GM21786 (cell line): ENCODE measurements around the gene SYCE1L.
"Not testable (repeated sequence)": the region's sequence is repeated elsewhere in the genome, so short reads cannot be mapped to it uniquely, and the experiment has no call there.

Experiments used
- ATAC-seq: cut with Tn5 transposase; IDR thresholded peaks from one replicate; pipeline ENCODE4 v1.9.1; 2021; ENCODE audit not compliant: unreplicated experiment

Gene SYCE1L

GRCh38 chr16:77199211-77199610 is at the start of gene SYCE1L:
Gene SYCE1L (plus strand): TSS chr16:77199408. CDS start chr16:77199452, 44 bp downstream.
- ATAC-seq, result no peak

- ATAC-seq, result no peak
Observed at GRCh38 chr16:77157346-77158058, 41.7 kb upstream of the SYCE1L start.

- no peak for ATAC-seq
Observed at GRCh38 chr16:77158293-77158692, 40.9 kb upstream of the SYCE1L start.

GRCh38 chr16:77165006-77165405 is 34.2 kb upstream of the SYCE1L start:
- no peak for ATAC-seq

GRCh38 chr16:77165536-77166236 is 33.5 kb upstream of the SYCE1L start:
- ATAC-seq, result not testable (repeated sequence)

GRCh38 chr16:77166726-77167125 is 32.5 kb upstream of the SYCE1L start:
- no peak for ATAC-seq

GRCh38 chr16:77168901-77169300 is 30.3 kb upstream of the SYCE1L start:
- no peak for ATAC-seq

- no peak for ATAC-seq
Observed at GRCh38 chr16:77169650-77170236, 29.5 kb upstream of the SYCE1L start.

GRCh38 chr16:77170805-77171204 is 28.4 kb upstream of the SYCE1L start:
- ATAC-seq, result no peak

GRCh38 chr16:77171745-77172635 is 27.2 kb upstream of the SYCE1L start:
- peak; percentile 75 for ATAC-seq

GRCh38 chr16:77172951-77173350 is 26.3 kb upstream of the SYCE1L start:
- no peak for ATAC-seq

GRCh38 chr16:77183137-77183536 is 16.1 kb upstream of the SYCE1L start:
- ATAC-seq, result no peak

- ATAC-seq, result not testable (repeated sequence)
Observed at GRCh38 chr16:77186298-77186697, 12.9 kb upstream of the SYCE1L start.

GRCh38 chr16:77190190-77190477 is 9.1 kb upstream of the SYCE1L start:
- ATAC-seq, result no peak

GRCh38 chr16:77190478-77191258 is 8.5 kb upstream of the SYCE1L start, which contains the start of gene MON1B:
Gene MON1B (plus strand): TSS chr16:77191190. CDS start chr16:77191486, 296 bp downstream.
- peak; percentile 96 for ATAC-seq

- ATAC-seq, result no peak
Observed at GRCh38 chr16:77191259-77191969, 7.8 kb upstream of the SYCE1L start.

GRCh38 chr16:77193377-77193776 is 5.8 kb upstream of the SYCE1L start:
- no peak for ATAC-seq

- ATAC-seq, result no peak
Observed at GRCh38 chr16:77194295-77195231, 4.6 kb upstream of the SYCE1L start.

GRCh38 chr16:77195411-77195810 is 3.8 kb upstream of the SYCE1L start:
- ATAC-seq, result no peak
